HepG2 (cell line): ENCODE measurements around the gene SMYD4. TPM values are rescaled to one million over a fixed set of nuclear protein-coding genes. Genes with fewer than 3 reads are reported as not detected.

Experiments used
- BHLHE40 ChIP-seq: IDR thresholded peaks from 2 replicates; pipeline ENCODE4 v1.6.1; 2011; ENCODE audit warnings: low read length, improper control_type of control experiment
- FOXO1 ChIP-seq: sonication (generic); formaldehyde crosslinking; IDR thresholded peaks from 2 replicates; pipeline ENCODE4 v1.4.0; 2020; ENCODE audit warnings: missing genetic modification reagents
- GATAD1 ChIP-seq: IDR thresholded peaks from 2 replicates; pipeline ENCODE4 v1.6.1; 2016; ENCODE audit warnings: missing genetic modification reagents, missing compliant biosample characterization
- JUN ChIP-seq: sonication (generic); formaldehyde crosslinking; IDR thresholded peaks from 2 replicates; pipeline ENCODE4 v1.4.0; 2020; ENCODE audit warnings: mild to moderate bottlenecking, missing genetic modification reagents
- JUNB ChIP-seq: sonication (generic); formaldehyde crosslinking; IDR thresholded peaks from 2 replicates; pipeline ENCODE4 v1.8.0; 2022; ENCODE audit warnings: missing genetic modification reagents, mild to moderate bottlenecking, borderline replicate concordance
- NONO ChIP-seq, 2 experiments: fragments of 450-650 bp in 1 of 2; sonication (generic) in 1 of 2; formaldehyde crosslinking in 1 of 2; IDR thresholded peaks in 1 of 2; conservative IDR thresholded peaks in 1 of 2; 2 replicates each; pipeline versions ENCODE4 v1.6.1 to v1.8.0; 2017 to 2022; ENCODE audit warnings: mild to moderate bottlenecking in 1 of 2, missing genetic modification reagents in 1 of 2, moderate library complexity in 1 of 2
- SRSF4 ChIP-seq: fragments of 200-400 bp; formaldehyde crosslinking; IDR thresholded peaks from one replicate; pipeline ENCODE4 v1.6.1; 2018; ENCODE audit warnings: mild to moderate bottlenecking, low read depth, low read length, moderate library complexity; ENCODE audit not compliant: poor library complexity, severe bottlenecking
- U2AF2 ChIP-seq: fragments of 200-400 bp; formaldehyde crosslinking; IDR thresholded peaks from 2 replicates; pipeline ENCODE4 v1.6.1; 2017; ENCODE audit warnings: low read depth, mild to moderate bottlenecking, low read length
- ZFYVE20 ChIP-seq: sonication (generic); formaldehyde crosslinking; IDR thresholded peaks from 2 replicates; pipeline ENCODE4 v1.8.0; 2023; ENCODE audit warnings: low read depth, mild to moderate bottlenecking, moderate library complexity, missing genetic modification reagents, borderline replicate concordance
- ZNF644 ChIP-seq: IDR thresholded peaks from 2 replicates; pipeline ENCODE4 v1.6.1; 2016; ENCODE audit warnings: low read depth
- ZNF710 ChIP-seq: sonication (generic); formaldehyde crosslinking; IDR thresholded peaks from 2 replicates; pipeline ENCODE4 v1.5.0; 2020; ENCODE audit warnings: mild to moderate bottlenecking, missing genetic modification reagents, borderline replicate concordance
- ZNF839 ChIP-seq: sonication (generic); formaldehyde crosslinking; IDR thresholded peaks from 2 replicates; pipeline ENCODE4 v1.4.0; 2020; ENCODE audit warnings: missing genetic modification reagents, mild to moderate bottlenecking, borderline replicate concordance
- polyA plus RNA-seq, 8 experiments: library from polyadenylated mRNA; depleted of rRNA in 3 of 8; stranded (reverse) in 7 of 8; unstranded in 1 of 8; fragments of >200 nt; fragmentation: Illumina TruSeq in 4 of 8; extraction: Trizol in 4 of 8; gene quantifications; 2 replicates each; pipeline versions ENCODE4 v1.2.1 to v1.2.3, GENCODE V29; 2011 to 2016; ENCODE audit warnings: low read depth in 4 of 8, missing spikeins in 1 of 8, mixed read lengths in 1 of 8; ENCODE audit not compliant: insufficient read depth in 1 of 8
- total RNA-seq, 5 experiments: library from RNA; depleted of rRNA; stranded (reverse); fragments of >200 nt; fragmentation: Illumina TruSeq; extraction: Trizol; gene quantifications; 2 replicates each; pipeline ENCODE4 v1.2.3, GENCODE V29; 2016; ENCODE audit warnings: low read depth in 1 of 5
- TF ChIP-seq, protein P1 (sequence below): IDR thresholded peaks from 2 replicates; pipeline ENCODE4 v1.6.1; 2016; ENCODE audit warnings: low read depth, missing genetic modification reagents, missing compliant biosample characterization
- TF ChIP-seq, protein P2 (sequence below): sonication (generic); formaldehyde crosslinking; IDR thresholded peaks from 2 replicates; pipeline ENCODE4 v1.5.0; 2020; ENCODE audit warnings: missing genetic modification reagents, mild to moderate bottlenecking, borderline replicate concordance
- TF ChIP-seq, protein P3 (sequence below): sonication (generic); formaldehyde crosslinking; IDR thresholded peaks from 2 replicates; pipeline ENCODE4 v1.5.1; 2020; ENCODE audit warnings: mild to moderate bottlenecking, missing genetic modification reagents, borderline replicate concordance
- TF ChIP-seq, protein P4 (sequence below): sonication (generic); formaldehyde crosslinking; IDR thresholded peaks from 2 replicates; pipeline ENCODE4 v1.4.0; 2020; ENCODE audit warnings: missing genetic modification reagents

The SMYD4 gene
- total and polyA plus RNA-seq, 2 of the 13 experiments (the other 11 are each of a cell fraction or from before 2014, with no cell fraction given), result 7.4 to 11.3 TPM

GRCh38 chr17:1762901-1763898, 66.5 kb downstream of the SMYD4 start (continued):
- TF ChIP-seq, protein P1, sequence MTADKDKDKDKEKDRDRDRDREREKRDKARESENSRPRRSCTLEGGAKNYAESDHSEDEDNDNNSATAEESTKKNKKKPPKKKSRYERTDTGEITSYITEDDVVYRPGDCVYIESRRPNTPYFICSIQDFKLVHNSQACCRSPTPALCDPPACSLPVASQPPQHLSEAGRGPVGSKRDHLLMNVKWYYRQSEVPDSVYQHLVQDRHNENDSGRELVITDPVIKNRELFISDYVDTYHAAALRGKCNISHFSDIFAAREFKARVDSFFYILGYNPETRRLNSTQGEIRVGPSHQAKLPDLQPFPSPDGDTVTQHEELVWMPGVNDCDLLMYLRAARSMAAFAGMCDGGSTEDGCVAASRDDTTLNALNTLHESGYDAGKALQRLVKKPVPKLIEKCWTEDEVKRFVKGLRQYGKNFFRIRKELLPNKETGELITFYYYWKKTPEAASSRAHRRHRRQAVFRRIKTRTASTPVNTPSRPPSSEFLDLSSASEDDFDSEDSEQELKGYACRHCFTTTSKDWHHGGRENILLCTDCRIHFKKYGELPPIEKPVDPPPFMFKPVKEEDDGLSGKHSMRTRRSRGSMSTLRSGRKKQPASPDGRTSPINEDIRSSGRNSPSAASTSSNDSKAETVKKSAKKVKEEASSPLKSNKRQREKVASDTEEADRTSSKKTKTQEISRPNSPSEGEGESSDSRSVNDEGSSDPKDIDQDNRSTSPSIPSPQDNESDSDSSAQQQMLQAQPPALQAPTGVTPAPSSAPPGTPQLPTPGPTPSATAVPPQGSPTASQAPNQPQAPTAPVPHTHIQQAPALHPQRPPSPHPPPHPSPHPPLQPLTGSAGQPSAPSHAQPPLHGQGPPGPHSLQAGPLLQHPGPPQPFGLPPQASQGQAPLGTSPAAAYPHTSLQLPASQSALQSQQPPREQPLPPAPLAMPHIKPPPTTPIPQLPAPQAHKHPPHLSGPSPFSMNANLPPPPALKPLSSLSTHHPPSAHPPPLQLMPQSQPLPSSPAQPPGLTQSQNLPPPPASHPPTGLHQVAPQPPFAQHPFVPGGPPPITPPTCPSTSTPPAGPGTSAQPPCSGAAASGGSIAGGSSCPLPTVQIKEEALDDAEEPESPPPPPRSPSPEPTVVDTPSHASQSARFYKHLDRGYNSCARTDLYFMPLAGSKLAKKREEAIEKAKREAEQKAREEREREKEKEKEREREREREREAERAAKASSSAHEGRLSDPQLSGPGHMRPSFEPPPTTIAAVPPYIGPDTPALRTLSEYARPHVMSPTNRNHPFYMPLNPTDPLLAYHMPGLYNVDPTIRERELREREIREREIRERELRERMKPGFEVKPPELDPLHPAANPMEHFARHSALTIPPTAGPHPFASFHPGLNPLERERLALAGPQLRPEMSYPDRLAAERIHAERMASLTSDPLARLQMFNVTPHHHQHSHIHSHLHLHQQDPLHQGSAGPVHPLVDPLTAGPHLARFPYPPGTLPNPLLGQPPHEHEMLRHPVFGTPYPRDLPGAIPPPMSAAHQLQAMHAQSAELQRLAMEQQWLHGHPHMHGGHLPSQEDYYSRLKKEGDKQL (CRISPR knock-in tag), result peak; percentile 80
- no peak for TF ChIP-seq ZNF839 (CRISPR knock-in tag)
- peak; percentile 53; the same call in 1 of the 2 replicates for TF ChIP-seq ZNF710 (CRISPR knock-in tag)
- TF ChIP-seq NONO (IDR thresholded peaks at IDR 0.05), result no peak
- TF ChIP-seq NONO (CRISPR knock-in tag; conservative IDR thresholded peaks at IDR 0.05), result peak; percentile 55; the same call in 1 of the 2 replicates
- TF ChIP-seq SRSF4, result no peak
- TF ChIP-seq, protein P2, sequence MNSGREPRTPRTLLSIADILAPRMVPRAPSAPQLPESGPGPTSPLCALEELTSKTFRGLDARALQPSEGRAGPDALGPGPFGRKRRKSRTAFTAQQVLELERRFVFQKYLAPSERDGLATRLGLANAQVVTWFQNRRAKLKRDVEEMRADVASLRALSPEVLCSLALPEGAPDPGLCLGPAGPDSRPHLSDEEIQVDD (CRISPR knock-in tag), result 0 out of 2 replicates have a peak, but pooled peaks have one; percentile 83
- TF ChIP-seq ZNF644 (CRISPR knock-in tag), result peak; percentile 65; the same call in 1 of the 2 replicates
- no peak for TF ChIP-seq JUNB (CRISPR knock-in tag)
- TF ChIP-seq FOXO1 (CRISPR knock-in tag), result peak; percentile 86; the same call in 1 of the 2 replicates
- no peak for TF ChIP-seq ZFYVE20
- TF ChIP-seq, protein P3, sequence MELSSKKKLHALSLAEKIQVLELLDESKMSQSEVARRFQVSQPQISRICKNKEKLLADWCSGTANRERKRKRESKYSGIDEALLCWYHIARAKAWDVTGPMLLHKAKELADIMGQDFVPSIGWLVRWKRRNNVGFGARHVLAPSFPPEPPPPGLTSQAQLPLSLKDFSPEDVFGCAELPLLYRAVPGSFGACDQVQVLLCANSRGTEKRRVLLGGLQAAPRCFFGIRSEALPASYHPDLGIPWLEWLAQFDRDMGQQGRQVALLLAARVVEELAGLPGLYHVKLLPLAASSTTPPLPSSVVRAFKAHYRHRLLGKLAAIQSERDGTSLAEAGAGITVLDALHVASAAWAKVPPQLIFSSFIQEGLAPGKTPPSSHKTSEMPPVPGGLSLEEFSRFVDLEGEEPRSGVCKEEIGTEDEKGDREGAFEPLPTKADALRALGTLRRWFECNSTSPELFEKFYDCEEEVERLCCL (CRISPR knock-in tag), result no peak
- peak; percentile 92 for TF ChIP-seq BHLHE40
- TF ChIP-seq GATAD1 (CRISPR knock-in tag), result peak; percentile 68; the same call in 1 of the 2 replicates
- peak; percentile 45; the same call in 1 of the 2 replicates for TF ChIP-seq U2AF2
- TF ChIP-seq, protein P4, sequence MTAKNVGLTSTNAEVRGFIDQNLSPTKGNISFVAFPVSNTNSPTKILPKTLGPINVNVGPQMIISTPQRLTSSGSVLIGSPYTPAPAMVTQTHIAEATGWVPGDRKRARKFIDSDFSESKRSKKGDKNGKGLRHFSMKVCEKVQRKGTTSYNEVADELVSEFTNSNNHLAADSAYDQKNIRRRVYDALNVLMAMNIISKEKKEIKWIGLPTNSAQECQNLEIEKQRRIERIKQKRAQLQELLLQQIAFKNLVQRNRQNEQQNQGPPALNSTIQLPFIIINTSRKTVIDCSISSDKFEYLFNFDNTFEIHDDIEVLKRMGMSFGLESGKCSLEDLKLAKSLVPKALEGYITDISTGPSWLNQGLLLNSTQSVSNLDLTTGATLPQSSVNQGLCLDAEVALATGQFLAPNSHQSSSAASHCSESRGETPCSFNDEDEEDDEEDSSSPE (CRISPR knock-in tag), result 0 out of 2 replicates have a peak, but pooled peaks have one; percentile 41
- TF ChIP-seq JUN, result peak; percentile 85
